Endothelial cell of umbilical vein (primary cell): ENCODE results near the gene EPDR1. TPM values are rescaled to one million over a fixed set of nuclear protein-coding genes. Genes with fewer than 3 reads are reported as not detected.

Experiments
- Bru-seq: library from RNA; stranded (reverse); fragments of 400-500 nt; gene quantifications from one replicate; lab custom pipeline; 2021; lab: Mats Ljungman, UMichigan
- BruChase-seq, 2 experiments: library from RNA; stranded (reverse); fragments of 400-500 nt; gene quantifications; one replicate each; lab custom pipeline; 2021; lab: Mats Ljungman, UMichigan
- BruUV-seq: library from RNA; stranded (reverse); fragments of 400-500 nt; replicated peaks from 2 replicates; lab custom pipeline; 2021; lab: Mats Ljungman, UMichigan
- CTCF ChIA-PET: fragments of 300-600, 350-600 bp; sonication (Branson Sonifier 250); formaldehyde crosslinking; loops from one replicate; lab custom pipeline; 2021; ENCODE audit warnings: antibody characterized with exemption, inconsistent platforms; lab: Charles Lee
- POLR2A ChIA-PET: fragments of 300-600, 350-600 bp; sonication (Branson Sonifier 250); formaldehyde crosslinking; loops from one replicate; lab custom pipeline; 2021; ENCODE audit warnings: antibody characterized with exemption, inconsistent platforms; lab: Charles Lee
- DNase-seq: peaks from one replicate; pipeline ENCODE4 v3.0.0-alpha.2; 2011; ENCODE audit warnings: low read depth, low spot score
- FAIRE-seq: peaks from 2 replicates; lab custom pipeline; 2011; peaks lifted over from hg19 to GRCh38; lab: Jason Lieb, UNC
- H2AFZ ChIP-seq: 2 replicates; pipeline ENCODE4 v1.6.0; 2012; ENCODE audit warnings: low read depth, low read length, control low read depth, inconsistent platforms
- H3K27ac ChIP-seq: 2 replicates; pipeline ENCODE4 v1.5.1; 2011; ENCODE audit warnings: low read depth, mild to moderate bottlenecking, control low read depth, low read length, moderate library complexity; ENCODE audit not compliant: insufficient read depth
- H3K27me3 ChIP-seq, 2 experiments: 2 replicates each; pipeline versions ENCODE4 v1.6.0 to v1.6.1; 2011; ENCODE audit warnings: low read length in 2 of 2, mixed read lengths in 1 of 2; ENCODE audit not compliant: control insufficient read depth in 2 of 2, insufficient read depth in 2 of 2
- H3K36me3 ChIP-seq, 2 experiments: 2 replicates in 1 of 2; 3 replicates in 1 of 2; pipeline ENCODE4 v1.5.1; 2011; ENCODE audit warnings: low read length in 2 of 2, mild to moderate bottlenecking in 1 of 2, moderate library complexity in 1 of 2; ENCODE audit not compliant: control insufficient read depth in 2 of 2, insufficient read depth in 2 of 2; ENCODE audit errors: extremely low read depth in 1 of 2
- H3K4me1 ChIP-seq: 3 replicates; pipeline ENCODE4 v1.5.1; 2011; ENCODE audit warnings: mild to moderate bottlenecking, low read length; ENCODE audit not compliant: control insufficient read depth, insufficient read depth; ENCODE audit errors: extremely low read depth
- H3K4me2 ChIP-seq: 2 replicates; pipeline ENCODE4 v1.6.1; 2011; ENCODE audit warnings: low read length, control low read depth, mixed read lengths; ENCODE audit not compliant: insufficient read depth
- H3K4me3 ChIP-seq, 3 experiments: fragments of 200-600 bp in 1 of 3; sonication (generic), shearing (Covaris generic) in 1 of 3; replicated peaks in 1 of 3; 2 replicates each; pipeline ENCODE4 v1.5.1; 2011 to 2016; ENCODE audit warnings: control low read depth in 3 of 3, low read length in 3 of 3, mild to moderate bottlenecking in 2 of 3, inconsistent platforms in 1 of 3, low read depth in 1 of 3, moderate library complexity in 1 of 3; ENCODE audit not compliant: insufficient read depth in 1 of 3
- H3K79me2 ChIP-seq: 2 replicates; pipeline ENCODE4 v1.6.0; 2012; ENCODE audit warnings: low read length, inconsistent platforms; ENCODE audit not compliant: control insufficient read depth, insufficient read depth
- H3K9ac ChIP-seq: replicated peaks from 2 replicates; pipeline ENCODE3; 2011; ENCODE audit warnings: low read length, control low read depth; ENCODE audit not compliant: insufficient read depth; ENCODE audit errors: extremely low read depth
- H3K9me1 ChIP-seq: replicated peaks from 3 replicates; pipeline ENCODE4 v1.6.0; 2011; ENCODE audit warnings: mild to moderate bottlenecking, low read length; ENCODE audit not compliant: control insufficient read depth, insufficient read depth; ENCODE audit errors: extremely low read depth
- H3K9me3 ChIP-seq: replicated peaks from 2 replicates; pipeline ENCODE4 v1.5.1; 2012; ENCODE audit warnings: low read length, inconsistent platforms; ENCODE audit not compliant: control insufficient read depth, insufficient read depth
- H4K20me1 ChIP-seq: replicated peaks from 2 replicates; pipeline ENCODE3; 2011; ENCODE audit warnings: mild to moderate bottlenecking, low read length; ENCODE audit not compliant: control insufficient read depth, insufficient read depth; ENCODE audit errors: extremely low read depth
- EZH2 ChIP-seq: IDR thresholded peaks from 2 replicates; pipeline ENCODE4 v1.6.1; 2012; ENCODE audit warnings: borderline replicate concordance, low read depth, mild to moderate bottlenecking, moderate library complexity, low read length, inconsistent platforms; ENCODE audit not compliant: severe bottlenecking
- FOS ChIP-seq: IDR thresholded peaks from 2 replicates; pipeline ENCODE4 v1.6.1; 2011; ENCODE audit warnings: mild to moderate bottlenecking, low read length, moderate library complexity, borderline replicate concordance; ENCODE audit not compliant: insufficient read depth
- GATA2 ChIP-seq: IDR thresholded peaks from 2 replicates; pipeline ENCODE4 v1.7.0; 2011; ENCODE audit warnings: low read depth, mild to moderate bottlenecking, moderate library complexity, mixed read lengths, low read length; ENCODE audit not compliant: insufficient read length, insufficient read depth
- JUN ChIP-seq: IDR thresholded peaks from 2 replicates; pipeline ENCODE4 v1.6.1; 2011; ENCODE audit warnings: borderline replicate concordance, low read depth; ENCODE audit not compliant: insufficient read length, insufficient read depth
- MAX ChIP-seq: IDR thresholded peaks from 2 replicates; pipeline ENCODE4 v1.6.1; 2011; ENCODE audit not compliant: insufficient read depth, insufficient read length
- MYC ChIP-seq: IDR thresholded peaks from one replicate; pipeline ENCODE4 v1.6.1; 2011; ENCODE audit warnings: mild to moderate bottlenecking, low read depth, low read length
- POLR2A ChIP-seq: IDR thresholded peaks from 2 replicates; pipeline ENCODE4 v1.6.1; 2012; ENCODE audit warnings: low read depth, mild to moderate bottlenecking, control low read depth, low read length
- POLR2AphosphoS5 ChIP-seq: IDR thresholded peaks from 2 replicates; pipeline ENCODE4 v1.6.1; 2012; ENCODE audit warnings: low read depth, mild to moderate bottlenecking, control low read depth, low read length, moderate library complexity; ENCODE audit not compliant: insufficient read depth
- dilution Hi-C: fragments of 300-500 bp; cut with MboI; formaldehyde crosslinking; loops from one replicate; pipeline ENCODE4 v1.15.0; 2019; ENCODE audit warnings: low sequenced_read_pairs; ENCODE audit not compliant: extremely low pct_ligation_motif_present
- intact Hi-C: fragments of 100-400 bp; cut with micrococcal nuclease; formaldehyde crosslinking; loops from one replicate; pipeline ENCODE4 v1.10.0; 2022
- long read RNA-seq: library from polyadenylated mRNA; stranded (forward); transcript quantifications from one replicate; pipeline ENCODE4 v2.0.0, GENCODE V29; 2021
- polyA minus RNA-seq, 3 experiments: library from RNA; depleted of rRNA, polyadenylated mRNA; stranded (reverse); fragments of >200 nt; gene quantifications; 1 replicate in 1 of 3; 2 replicates in 2 of 3; pipeline ENCODE4 v1.2.3, GENCODE V29; 2011
- polyA plus RNA-seq, 4 experiments: library from polyadenylated mRNA; depleted of rRNA in 3 of 4; stranded (reverse) in 3 of 4; unstranded in 1 of 4; fragments of >200 nt; gene quantifications; 2 replicates each; pipeline versions ENCODE4 v1.2.1 to v1.2.3, GENCODE V29; 2011 to 2012; ENCODE audit warnings: missing spikeins in 1 of 4
- total RNA-seq: library from RNA; stranded (reverse); gene quantifications from 2 replicates; pipeline ENCODE4 v1.2.3, GENCODE V29; 2021
- TF ChIP-seq, protein P1 (sequence below), 2 donors: IDR thresholded peaks; 1 replicate in 1 of 2; 2 replicates in 1 of 2; pipeline ENCODE4 v1.5.1; 2011; ENCODE audit warnings: low read length in 2 of 2, mild to moderate bottlenecking in 2 of 2, moderate library complexity in 2 of 2, control low read depth in 1 of 2, inconsistent platforms in 1 of 2, low read depth in 1 of 2; ENCODE audit not compliant: insufficient read depth in 1 of 2; ENCODE audit errors: extremely low read depth in 1 of 2

Gene EPDR1
- 0.39 and 0.66 TPM in 2 replicates for total RNA-seq
- 0.40 and 0.57 TPM in 2 replicates for polyA plus RNA-seq
- 0.30 and 0.32 TPM in 2 replicates for polyA plus RNA-seq (2011; cell fraction: cytosol; rRNA removed)
- 0.20 and 0.22 TPM in 2 replicates for polyA plus RNA-seq (2011; cell fraction: nucleus; rRNA removed)
- 0.07 and 0.27 TPM in 2 replicates for polyA plus RNA-seq (2012)
- 0.34 and 0.83 TPM in 2 replicates for polyA minus RNA-seq
- 18.9 TPM for polyA minus RNA-seq (2011; cell fraction: cytosol; rRNA and poly(A)+ RNA removed)
- 0.29 TPM in 1 of 2 replicates, not detected in the other for polyA minus RNA-seq (2011; cell fraction: nucleus; rRNA and poly(A)+ RNA removed)
- Bru-seq, nascent RNA, result percentile 13 among the genes with signal in this experiment
- BruChase-seq, experiment 1, labeled RNA remaining after a 6-hour chase, result percentile 7 among the genes with signal in this experiment
- BruChase-seq, experiment 2, labeled RNA remaining after a 2-hour chase, result percentile 4 among the genes with signal in this experiment
- long read RNA-seq, partial matches to known transcripts, result 1 of 2 reads
- long read RNA-seq, other reads (novel, unspliced or antisense), result 1 of 2 reads

DNA sequence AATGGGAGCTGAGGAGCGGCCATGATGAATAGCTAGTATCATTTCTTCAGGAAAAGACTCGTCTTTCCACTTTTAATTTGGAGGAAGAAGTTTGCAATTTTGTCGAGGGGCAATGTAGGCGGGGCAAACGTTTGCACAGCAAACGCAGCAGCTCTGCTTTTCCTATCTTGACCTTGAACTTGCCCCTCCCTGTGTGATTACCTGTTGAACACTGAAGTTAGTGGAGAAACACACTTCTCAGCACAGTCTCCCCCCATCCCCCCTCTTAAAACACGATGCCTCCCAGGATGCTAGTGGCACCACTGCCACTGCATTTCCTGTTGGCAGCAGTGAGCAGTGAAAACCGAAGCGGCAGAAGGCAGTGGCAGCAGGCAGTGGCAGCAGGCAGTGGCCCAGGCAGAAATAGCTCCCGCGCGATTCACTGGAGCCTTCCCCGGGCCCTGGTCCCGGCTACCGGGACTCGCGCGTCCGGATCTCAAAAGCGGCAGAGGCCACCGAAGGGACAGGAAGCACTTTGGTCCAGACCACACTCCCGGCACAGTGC is at the start of gene EPDR1:
Gene EPDR1 (plus strand): TSS at position 336 of the 544 bp plus-strand sequence. CDS start 300 bp downstream, outside the sequence.
- H3K4me1 ChIP-seq, result peaks cover 4% of the 10 kb centered on the region
- no peaks in the 10 kb centered on the region for H3K9me1 ChIP-seq
- no peaks in the 10 kb centered on the region for H3K79me2 ChIP-seq
- H3K4me3 ChIP-seq, result peak within 1 kb of the TSS in 1 of 3 experiments; percentile 15
- ChIA-PET CTCF (interaction anchor here (0.9 to 1.7 kb wide), 2 partner anchors 450 to 454 kb away, joined by 3 read pairs; no protein-coding TSS in a partner anchor), POLR2A (no interaction called here)
- H3K36me3 ChIP-seq, result no peaks in the 10 kb centered on the region
- peak within 1 kb of the TSS; percentile 73 for H2AFZ ChIP-seq
- peaks cover 25 to 42% of the 10 kb centered on the region in 2 experiments for H3K27me3 ChIP-seq
- TF ChIP-seq EZH2 (no peak), POLR2AphosphoS5 (no peak), JUN (no peak), MAX (no peak), FOS (no peak), GATA2 (no peak), MYC (no peak), POLR2A (no peak)
- TF ChIP-seq, protein P1, sequence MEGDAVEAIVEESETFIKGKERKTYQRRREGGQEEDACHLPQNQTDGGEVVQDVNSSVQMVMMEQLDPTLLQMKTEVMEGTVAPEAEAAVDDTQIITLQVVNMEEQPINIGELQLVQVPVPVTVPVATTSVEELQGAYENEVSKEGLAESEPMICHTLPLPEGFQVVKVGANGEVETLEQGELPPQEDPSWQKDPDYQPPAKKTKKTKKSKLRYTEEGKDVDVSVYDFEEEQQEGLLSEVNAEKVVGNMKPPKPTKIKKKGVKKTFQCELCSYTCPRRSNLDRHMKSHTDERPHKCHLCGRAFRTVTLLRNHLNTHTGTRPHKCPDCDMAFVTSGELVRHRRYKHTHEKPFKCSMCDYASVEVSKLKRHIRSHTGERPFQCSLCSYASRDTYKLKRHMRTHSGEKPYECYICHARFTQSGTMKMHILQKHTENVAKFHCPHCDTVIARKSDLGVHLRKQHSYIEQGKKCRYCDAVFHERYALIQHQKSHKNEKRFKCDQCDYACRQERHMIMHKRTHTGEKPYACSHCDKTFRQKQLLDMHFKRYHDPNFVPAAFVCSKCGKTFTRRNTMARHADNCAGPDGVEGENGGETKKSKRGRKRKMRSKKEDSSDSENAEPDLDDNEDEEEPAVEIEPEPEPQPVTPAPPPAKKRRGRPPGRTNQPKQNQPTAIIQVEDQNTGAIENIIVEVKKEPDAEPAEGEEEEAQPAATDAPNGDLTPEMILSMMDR (IDR thresholded peaks at IDR 0.05; ENCODE audit: extremely low read depth in 1 of 2, insufficient read depth in 1 of 2, low read depth in 1 of 2, low read length in 2 of 2), result no peak
- H3K4me2 ChIP-seq, result peak within 1 kb of the TSS; percentile 37
- no peak for FAIRE-seq
- dilution Hi-C loops (no loop called here), intact Hi-C loops (no loop called here)
- BruUV-seq, result no TSS peak
- H3K9me3 ChIP-seq, result no peaks in the 10 kb centered on the region
- no peak within 1 kb of the TSS for H3K9ac ChIP-seq
- H3K27ac ChIP-seq, result no peak within 1 kb of the TSS
- no peak for DNase-seq
- no peaks in the 10 kb centered on the region for H4K20me1 ChIP-seq
